HEK293 (cell line): Measurements from ENCODE around the gene TFDP3.

Experiments
- GFI1B ChIP-seq: fragments of 450-650 bp; formaldehyde crosslinking; IDR thresholded peaks from 2 replicates; pipeline ENCODE4 v1.5.1; 2016; ENCODE audit warnings: missing biosample characterization, missing genetic modification characterization
- ZNF23 ChIP-seq: fragments of 450-650 bp; formaldehyde crosslinking; IDR thresholded peaks from 2 replicates; pipeline ENCODE4 v1.5.1; 2016; ENCODE audit warnings: missing biosample characterization, missing genetic modification characterization, borderline replicate concordance
- ZNF24 ChIP-seq: fragments of 450-650 bp; formaldehyde crosslinking; IDR thresholded peaks from 2 replicates; pipeline ENCODE4 v1.5.1; 2016; ENCODE audit warnings: missing biosample characterization, missing genetic modification characterization
- ZNF292 ChIP-seq: fragments of 450-650 bp; formaldehyde crosslinking; IDR thresholded peaks from 2 replicates; pipeline ENCODE4 v1.5.1; 2016; ENCODE audit warnings: low read depth, missing biosample characterization, missing genetic modification characterization, borderline replicate concordance
- ZNF449 ChIP-seq: fragments of 450-650 bp; formaldehyde crosslinking; IDR thresholded peaks from 2 replicates; pipeline ENCODE4 v1.5.1; 2017; ENCODE audit warnings: missing biosample characterization, mild to moderate bottlenecking, missing genetic modification characterization, moderate library complexity
- ZNF514 ChIP-seq: fragments of 450-650 bp; formaldehyde crosslinking; IDR thresholded peaks from 2 replicates; pipeline ENCODE4 v1.5.1; 2016; ENCODE audit warnings: missing biosample characterization, missing genetic modification characterization
- ZNF621 ChIP-seq: fragments of 450-650 bp; formaldehyde crosslinking; IDR thresholded peaks from 2 replicates; pipeline ENCODE4 v1.5.1; 2017; ENCODE audit warnings: missing biosample characterization, missing genetic modification characterization
- ZNF677 ChIP-seq: fragments of 450-650 bp; IDR thresholded peaks from 2 replicates; pipeline ENCODE4 v1.5.0; 2018; ENCODE audit warnings: missing biosample characterization, mild to moderate bottlenecking, missing genetic modification characterization, moderate library complexity
- TF ChIP-seq, protein P1 (sequence below): fragments of 450-650 bp; formaldehyde crosslinking; IDR thresholded peaks from 2 replicates; pipeline ENCODE4 v1.5.1; 2016; ENCODE audit warnings: missing biosample characterization, missing genetic modification characterization
- TF ChIP-seq, protein P2 (sequence below): fragments of 450-650 bp; formaldehyde crosslinking; IDR thresholded peaks from 2 replicates; pipeline ENCODE4 v1.5.1; 2016; ENCODE audit warnings: missing biosample characterization, missing genetic modification characterization

- no peak for TF ChIP-seq ZNF292
- TF ChIP-seq, protein P1, sequence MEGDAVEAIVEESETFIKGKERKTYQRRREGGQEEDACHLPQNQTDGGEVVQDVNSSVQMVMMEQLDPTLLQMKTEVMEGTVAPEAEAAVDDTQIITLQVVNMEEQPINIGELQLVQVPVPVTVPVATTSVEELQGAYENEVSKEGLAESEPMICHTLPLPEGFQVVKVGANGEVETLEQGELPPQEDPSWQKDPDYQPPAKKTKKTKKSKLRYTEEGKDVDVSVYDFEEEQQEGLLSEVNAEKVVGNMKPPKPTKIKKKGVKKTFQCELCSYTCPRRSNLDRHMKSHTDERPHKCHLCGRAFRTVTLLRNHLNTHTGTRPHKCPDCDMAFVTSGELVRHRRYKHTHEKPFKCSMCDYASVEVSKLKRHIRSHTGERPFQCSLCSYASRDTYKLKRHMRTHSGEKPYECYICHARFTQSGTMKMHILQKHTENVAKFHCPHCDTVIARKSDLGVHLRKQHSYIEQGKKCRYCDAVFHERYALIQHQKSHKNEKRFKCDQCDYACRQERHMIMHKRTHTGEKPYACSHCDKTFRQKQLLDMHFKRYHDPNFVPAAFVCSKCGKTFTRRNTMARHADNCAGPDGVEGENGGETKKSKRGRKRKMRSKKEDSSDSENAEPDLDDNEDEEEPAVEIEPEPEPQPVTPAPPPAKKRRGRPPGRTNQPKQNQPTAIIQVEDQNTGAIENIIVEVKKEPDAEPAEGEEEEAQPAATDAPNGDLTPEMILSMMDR (tag by site-specific recombination) = no peak
- TF ChIP-seq ZNF621 (tag by site-specific recombination) = no peak
- no peak for TF ChIP-seq ZNF23 (tag by site-specific recombination)
- TF ChIP-seq ZNF514 (tag by site-specific recombination) = no peak
- TF ChIP-seq, protein P2, sequence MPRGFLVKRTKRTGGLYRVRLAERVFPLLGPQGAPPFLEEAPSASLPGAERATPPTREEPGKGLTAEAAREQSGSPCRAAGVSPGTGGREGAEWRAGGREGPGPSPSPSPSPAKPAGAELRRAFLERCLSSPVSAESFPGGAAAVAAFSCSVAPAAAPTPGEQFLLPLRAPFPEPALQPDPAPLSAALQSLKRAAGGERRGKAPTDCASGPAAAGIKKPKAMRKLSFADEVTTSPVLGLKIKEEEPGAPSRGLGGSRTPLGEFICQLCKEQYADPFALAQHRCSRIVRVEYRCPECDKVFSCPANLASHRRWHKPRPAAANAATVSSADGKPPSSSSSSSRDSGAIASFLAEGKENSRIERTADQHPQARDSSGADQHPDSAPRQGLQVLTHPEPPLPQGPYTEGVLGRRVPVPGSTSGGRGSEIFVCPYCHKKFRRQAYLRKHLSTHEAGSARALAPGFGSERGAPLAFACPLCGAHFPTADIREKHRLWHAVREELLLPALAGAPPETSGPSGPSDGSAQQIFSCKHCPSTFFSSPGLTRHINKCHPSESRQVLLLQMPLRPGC (tag by site-specific recombination) = no peak
- no peak for TF ChIP-seq ZNF677 (tag by site-specific recombination)
- no peak for TF ChIP-seq ZNF449 (tag by site-specific recombination)
- no peak for TF ChIP-seq GFI1B (tag by site-specific recombination)
- no peak for TF ChIP-seq ZNF24 (tag by site-specific recombination)
Measured at GRCh38 chrX:133185119-133185518, 33.0 kb downstream of the TFDP3 start.
